ENCODE data around the gene PCDHGA2.
"Not testable (repeated sequence)": the region's sequence is repeated elsewhere in the genome, so short reads cannot be mapped to it uniquely, and the experiment has no call there.

The PCDHGA2 gene

DNA sequence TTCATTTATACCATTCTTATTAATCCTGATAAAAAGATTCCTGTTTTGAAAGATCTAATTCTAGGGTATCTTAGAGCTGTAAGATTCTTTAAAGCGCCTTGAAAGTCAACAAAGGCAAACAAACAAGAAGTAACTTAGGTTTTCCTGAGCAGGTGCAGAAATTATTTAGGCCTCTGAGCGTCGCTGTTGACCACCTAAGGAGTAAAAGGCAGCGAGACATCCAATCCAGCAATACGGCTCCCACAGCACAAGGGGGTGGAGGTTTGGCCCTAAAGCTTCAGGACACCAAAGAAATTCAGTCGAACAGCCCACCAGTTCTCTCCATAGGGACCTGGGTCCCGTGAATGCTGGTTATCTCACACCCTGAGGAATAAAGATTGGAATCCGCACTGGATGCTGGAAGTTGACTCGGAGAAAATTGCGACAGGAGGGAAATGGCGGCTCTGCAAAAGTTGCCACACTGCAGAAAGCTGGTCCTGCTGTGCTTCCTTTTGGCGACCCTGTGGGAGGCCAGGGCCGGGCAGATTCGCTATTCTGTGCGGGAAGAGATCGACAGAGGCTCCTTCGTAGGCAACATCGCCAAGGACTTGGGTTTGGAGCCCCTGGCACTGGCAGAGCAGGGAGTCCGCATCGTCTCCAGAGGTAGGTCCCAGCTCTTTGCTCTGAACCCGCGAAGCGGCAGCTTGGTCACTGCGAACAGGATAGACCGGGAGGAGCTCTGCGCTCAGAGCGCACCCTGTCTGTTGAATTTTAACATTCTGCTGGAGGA, at the start of gene PCDHGA2:
TSS of gene PCDHGA2 (plus strand) at position 223 of the 769 bp plus-strand sequence.
- no peak for DNase-seq (ENCODE audit: low spot score)

DNA sequence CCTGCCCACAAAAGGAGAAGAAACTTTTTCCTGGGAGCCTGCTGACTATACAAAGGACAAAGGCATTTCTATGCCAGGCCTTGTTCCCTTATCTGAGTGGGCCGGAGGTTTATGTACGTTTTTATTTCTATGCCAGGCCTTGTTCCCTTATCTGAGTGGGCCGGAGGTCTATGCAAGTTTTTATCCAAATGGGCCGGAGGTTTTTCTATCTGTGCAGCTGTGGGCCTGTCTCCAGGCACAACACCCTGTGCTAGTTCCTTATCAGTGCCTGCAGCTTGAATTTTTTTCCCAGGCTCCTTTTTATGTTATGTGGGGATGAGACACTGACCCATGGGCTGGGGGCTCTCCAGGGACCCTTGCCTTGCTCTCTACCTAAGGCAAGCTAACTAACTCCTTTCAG, 40.2 kb upstream of the PCDHGA2 start:
- DNase-seq (ENCODE audit: low spot score): no peak

DNA sequence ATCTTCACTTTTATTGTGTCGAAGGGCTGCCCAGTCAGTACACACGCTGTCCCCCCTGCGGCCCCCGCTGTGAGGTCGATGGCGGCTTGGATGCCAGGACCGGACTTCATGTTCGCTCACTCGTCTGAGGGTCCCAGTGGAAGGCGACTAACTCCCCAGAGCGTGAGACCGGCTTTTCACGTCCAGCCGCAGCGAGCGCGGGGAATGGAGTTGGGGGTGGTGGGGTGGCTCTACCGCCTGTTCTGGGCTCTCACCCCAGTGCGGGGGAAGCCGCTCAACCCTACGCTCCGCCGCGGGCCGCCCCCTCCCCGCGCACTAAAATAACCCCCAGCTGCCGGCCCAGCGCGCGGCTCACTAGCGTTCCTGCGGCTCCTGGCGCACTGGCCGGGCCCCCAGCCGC, 34.8 kb upstream of the PCDHGA2 start, which contains the start of gene SLC25A2:
TSS of gene SLC25A2 (minus strand) at position 294 of the 400 bp plus-strand sequence. CDS start at position 110, 184 bp downstream.
- no peak for DNase-seq (ENCODE audit: low spot score)

DNA sequence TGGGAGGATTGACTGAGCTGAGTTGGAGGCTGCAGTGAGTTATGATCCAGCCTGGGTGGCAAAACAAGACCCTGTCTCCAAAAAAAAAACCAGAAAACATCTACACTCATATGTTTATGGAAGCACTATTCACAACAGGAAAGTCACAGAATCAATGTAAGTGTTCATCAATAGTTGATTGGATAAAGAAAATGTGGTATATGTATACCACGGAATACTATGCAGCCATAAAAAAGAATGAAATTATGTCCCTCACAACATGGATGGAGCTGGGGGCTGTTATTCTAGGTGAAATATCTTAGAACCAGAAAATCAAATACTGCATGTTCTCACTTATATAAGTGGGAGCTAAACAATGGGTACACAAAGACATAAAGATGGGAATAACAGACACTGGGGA, 31.9 kb upstream of the PCDHGA2 start:
- DNase-seq (ENCODE audit: low spot score): no peak

DNA sequence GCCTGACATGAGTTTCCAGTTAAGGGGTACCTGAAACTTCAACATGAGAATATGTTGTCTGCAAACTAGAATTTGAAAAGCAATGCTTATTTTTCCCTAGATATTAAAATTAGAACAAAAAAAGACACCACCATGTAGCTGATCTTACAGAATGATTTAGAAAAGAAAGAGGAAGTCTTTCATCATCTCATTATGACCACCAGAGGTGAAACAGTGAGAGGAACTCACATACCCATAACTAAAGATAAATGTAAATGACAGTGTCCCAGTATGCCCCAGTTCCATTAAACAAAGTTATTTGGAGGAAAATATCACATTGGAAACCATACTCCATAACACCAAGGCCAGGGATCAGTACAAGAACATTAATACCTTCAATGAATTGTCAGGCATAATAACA, 24.8 kb upstream of the PCDHGA2 start:
- no peak for DNase-seq (ENCODE audit: low spot score)

DNA sequence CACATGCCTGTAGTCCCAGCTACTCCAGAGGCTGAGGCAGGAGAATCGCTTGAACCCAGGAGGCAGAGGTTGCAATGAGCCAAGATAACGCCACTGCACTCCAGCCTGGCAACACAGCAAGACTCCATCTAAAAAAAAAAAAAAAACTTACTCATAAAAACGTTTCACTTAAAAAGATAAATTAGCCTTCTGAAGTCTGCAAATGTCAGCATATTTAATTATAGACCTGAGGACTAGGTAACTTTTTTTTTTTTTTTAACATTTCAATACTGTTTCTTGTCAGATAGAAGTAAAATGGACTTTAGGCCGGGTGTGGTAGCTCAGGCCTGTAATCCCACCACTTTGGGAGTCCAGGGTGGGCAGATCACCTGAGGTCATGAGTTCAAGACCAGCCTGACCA, 21.6 kb upstream of the PCDHGA2 start:
- DNase-seq (ENCODE audit: low spot score): not testable (repeated sequence)

DNA sequence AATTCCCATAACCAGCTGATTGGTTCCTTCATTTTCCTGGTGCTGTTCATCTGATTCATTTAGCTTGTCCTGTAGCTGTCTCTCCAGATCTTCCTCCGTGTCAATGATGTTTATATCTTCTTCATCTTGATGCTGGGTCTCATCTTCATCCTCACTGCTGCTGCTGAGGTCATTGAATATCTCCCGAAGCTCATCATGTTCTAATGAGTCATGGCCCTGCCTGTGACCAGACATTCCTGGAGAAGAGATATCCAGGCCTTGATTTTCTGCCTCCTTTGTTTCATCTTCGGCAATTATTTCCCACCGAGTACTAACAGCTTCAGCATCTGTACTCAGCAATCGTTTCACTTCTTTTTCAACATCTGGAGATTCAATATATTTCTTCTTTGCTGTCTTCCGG, 19.4 kb upstream of the PCDHGA2 start:
- DNase-seq (ENCODE audit: low spot score): no peak

DNA sequence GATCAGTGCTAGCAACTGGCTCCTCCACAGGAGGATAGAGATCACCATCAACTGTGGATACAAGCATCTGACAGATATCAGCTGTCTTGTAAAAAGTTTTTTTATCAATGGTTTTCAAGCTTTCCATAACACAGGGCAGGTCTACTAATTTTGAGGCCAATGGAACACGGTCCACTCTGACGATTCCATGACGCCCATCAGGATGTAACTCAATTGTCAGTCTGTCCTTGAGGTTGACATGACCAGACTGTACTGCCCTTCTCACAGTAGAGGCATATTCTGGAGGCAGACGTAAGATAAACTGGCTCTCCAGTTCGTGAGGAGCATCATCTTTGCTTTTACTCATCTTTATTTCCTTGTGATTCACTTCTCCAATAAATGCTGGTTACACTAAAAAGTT, 18.9 kb upstream of the PCDHGA2 start:
- DNase-seq (ENCODE audit: low spot score): no peak

DNA sequence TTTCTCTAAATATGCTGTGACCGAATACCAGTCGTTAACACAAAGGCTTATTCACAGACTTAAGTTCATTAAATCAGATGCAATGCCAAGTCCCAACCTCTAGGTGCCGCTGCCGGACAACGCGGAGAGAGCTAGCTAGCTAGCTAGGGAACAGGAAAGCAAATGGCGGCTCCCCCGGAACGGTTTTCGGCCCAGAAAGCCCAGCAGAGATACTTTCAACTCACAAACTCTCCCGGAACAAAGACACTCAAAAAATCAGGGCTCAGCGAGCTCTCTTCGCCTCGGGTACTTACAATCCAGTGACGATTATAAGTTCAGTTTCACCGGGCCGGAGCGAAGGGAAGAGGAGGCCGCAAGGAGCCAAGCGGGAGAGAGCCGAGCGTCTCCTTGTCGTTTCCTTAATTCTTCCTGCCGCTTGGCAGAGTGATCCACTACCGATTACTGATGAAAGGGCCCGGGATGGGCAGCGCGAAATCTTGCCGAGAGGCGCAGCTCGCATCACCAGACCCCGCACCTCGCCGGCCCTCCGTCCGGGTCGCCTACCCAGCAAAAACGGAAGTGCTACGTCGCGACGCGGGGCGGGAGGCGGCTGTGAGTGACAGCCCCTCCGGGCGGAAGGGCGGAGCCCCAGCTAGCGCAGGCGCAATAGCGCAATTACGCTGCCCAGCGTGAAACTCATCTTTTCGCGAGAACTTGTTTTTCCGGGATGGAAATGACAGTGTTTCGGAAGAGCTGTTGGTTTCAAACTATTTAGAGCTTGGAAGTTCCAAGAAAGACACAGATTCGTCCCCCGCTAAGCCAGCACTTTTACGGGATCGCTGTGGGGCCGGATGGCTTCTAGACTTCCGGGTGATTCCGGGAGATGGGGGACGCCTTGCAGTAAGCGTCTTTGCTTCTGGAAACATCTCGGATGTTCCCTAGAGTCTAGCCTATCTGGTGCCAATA, 18.1 kb upstream of the PCDHGA2 start, which contains the start of gene TAF7:
TSS of gene TAF7 (minus strand) at position 560 of the 945 bp plus-strand sequence. CDS start 740 bp downstream, outside the sequence.
- peak; percentile 94 for DNase-seq (ENCODE audit: low spot score)

DNA sequence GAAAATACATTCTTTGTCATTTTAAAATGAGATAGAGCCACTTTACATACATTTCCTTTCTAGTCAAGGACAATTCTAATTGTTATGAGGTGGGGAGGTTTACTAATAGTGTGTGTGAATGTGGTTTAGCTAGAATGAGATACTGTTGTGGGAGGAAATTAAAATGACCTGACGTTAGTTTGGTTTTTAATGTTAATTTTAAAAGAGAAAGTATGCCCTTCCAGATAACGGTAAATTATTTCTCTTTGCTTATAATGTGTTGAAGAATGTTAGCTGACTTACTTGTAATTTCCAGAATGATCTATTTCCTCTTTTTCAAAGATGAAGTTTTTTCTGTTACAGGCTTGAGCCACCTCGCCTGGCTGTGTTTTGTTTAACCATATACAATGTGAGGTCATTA, 16.3 kb upstream of the PCDHGA2 start:
- no peak for DNase-seq (ENCODE audit: low spot score)

DNA sequence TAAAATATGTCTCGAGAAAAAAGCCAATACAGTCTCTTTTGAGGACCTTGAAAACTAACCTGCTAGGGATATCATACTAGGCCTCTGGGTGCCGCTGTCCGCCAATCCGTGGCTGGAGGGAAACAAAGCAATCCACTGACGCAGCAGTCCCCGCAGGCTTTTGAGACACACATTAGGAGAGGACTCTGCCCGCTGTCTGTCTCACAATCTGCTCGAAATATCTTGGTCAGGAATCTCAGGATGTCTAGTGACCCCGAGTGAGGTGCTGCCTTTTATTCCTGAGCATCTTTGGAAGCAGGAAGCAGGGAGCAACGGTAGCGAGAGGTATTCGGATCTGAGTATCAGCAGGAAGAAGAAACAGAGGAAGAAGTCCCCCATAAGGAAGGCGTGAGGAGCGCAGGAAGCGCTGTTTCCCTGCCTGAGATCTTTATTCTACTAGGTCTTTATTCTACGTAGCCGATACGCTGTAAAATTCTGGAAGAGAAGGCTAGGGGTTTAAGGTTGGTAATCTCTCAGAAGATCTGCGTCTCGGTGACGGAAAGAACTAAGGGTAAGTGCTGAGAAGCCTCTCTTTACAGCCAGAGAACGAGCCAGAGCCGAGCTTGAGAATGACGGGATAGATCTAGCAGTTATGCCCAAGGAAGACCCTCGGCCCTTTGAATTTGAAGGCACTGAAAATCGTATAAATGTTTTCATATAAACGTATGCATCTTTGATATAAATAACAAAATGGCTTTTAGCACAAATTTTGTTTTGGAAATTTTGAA, 12.3 kb upstream of the PCDHGA2 start:
- DNase-seq (ENCODE audit: low spot score): no peak

DNA sequence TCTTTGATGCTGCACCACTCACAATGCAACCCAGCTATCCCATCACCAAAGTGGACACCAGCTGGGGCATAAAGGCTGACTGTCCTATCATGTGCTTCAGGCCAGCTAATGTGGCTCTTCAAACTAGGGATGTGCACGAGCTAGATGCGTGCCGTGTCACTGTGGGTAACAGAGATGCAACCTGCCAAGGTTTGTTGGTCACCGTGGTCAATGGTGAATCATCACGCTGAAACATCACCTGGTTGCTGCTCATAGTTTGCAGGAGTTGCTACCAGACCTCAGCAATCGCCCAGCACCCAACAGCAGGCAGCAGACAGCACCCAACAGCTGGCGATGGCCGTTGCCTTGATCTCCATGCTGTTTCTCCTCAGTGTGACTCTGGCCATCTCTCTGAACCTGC, 10.3 kb upstream of the PCDHGA2 start:
- no peak for DNase-seq (ENCODE audit: low spot score)

DNA sequence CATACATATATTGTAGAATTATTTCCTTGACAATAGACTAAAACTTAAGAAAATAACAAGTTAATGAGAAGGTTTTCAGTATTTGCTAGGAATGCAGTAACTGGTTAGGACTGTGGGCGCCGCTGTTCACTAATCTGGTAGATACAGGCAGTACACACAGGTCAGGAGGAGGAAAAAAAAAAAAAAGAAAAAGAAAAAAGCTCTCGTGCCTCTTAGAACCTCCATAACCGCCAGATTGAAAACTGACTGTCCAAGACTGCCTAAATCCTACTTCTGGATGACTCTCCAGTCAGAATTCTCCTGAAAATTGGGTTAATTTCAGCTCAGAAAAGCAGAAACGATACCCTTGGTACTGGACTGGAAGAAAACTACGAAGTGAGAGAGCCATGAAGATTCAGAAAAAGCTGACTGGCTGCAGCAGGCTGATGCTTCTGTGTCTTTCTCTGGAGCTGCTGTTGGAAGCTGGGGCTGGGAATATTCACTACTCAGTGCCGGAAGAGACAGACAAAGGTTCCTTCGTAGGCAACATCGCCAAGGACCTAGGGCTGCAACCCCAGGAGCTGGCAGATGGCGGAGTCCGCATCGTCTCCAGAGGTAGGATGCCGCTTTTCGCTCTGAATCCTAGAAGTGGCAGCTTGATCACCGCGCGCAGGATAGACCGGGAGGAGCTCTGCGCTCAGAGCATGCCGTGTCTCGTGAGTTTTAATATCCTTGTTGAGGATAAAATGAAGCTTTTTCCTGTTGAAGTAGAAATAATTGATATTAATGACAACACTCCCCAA, 8.1 kb upstream of the PCDHGA2 start, which contains the start of gene PCDHGA1:
TSS of gene PCDHGA1 (plus strand) at position 216 of the 782 bp plus-strand sequence.
- DNase-seq (ENCODE audit: low spot score): no peak

DNA sequence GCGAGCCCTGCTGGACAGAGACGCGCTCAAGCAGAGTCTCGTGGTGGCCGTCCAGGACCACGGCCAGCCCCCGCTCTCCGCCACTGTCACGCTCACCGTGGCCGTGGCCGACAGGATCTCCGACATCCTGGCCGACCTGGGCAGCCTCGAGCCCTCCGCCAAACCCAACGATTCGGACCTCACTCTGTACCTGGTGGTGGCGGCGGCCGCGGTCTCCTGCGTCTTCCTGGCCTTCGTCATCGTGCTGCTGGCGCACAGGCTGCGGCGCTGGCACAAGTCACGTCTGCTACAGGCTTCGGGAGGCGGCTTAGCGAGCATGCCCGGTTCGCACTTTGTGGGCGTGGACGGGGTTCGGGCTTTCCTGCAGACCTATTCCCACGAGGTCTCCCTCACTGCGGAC, 6.0 kb upstream of the PCDHGA2 start:
- not testable (repeated sequence) for DNase-seq (ENCODE audit: low spot score)

DNA sequence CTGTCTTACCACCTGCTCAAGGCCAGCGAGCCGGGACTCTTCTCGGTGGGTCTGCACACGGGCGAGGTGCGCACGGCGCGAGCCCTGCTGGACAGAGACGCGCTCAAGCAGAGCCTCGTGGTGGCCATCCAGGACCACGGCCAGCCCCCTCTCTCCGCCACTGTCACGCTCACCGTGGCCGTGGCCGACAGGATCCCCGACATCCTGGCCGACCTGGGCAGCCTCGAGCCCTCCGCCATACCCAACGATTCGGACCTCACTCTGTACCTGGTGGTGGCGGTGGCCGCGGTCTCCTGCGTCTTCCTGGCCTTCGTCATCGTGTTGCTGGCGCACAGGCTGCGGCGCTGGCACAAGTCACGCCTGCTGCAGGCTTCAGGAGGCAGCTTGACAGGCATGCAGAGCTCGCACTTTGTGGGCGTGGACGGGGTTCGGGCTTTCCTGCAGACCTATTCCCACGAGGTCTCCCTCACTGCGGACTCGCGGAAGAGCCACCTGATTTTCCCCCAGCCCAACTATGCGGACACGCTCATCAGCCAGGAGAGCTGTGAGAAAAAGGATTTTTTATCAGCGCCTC, 2.3 kb downstream of the PCDHGA2 start:
- not testable (repeated sequence) for DNase-seq (ENCODE audit: low spot score)

DNA sequence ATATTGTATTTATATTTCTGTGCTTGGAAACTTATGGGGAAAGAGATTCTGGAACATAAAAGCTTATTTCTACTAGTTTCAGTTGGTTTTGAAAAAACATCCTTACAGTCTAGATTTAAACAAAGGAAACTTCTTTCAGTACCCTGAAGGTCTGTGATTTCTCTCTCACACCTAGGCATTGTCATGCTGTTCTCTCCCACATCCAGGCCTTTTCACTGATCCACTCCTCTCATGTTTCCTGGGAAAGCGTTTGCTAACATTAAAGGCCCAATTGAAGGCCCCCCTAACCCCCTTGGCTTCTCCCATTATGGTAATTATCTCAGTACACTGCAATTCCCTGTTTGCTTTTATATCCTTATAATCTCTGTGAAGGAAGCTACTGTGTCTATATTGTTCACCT, 4.2 kb downstream of the PCDHGA2 start:
- DNase-seq (ENCODE audit: low spot score): no peak

DNA sequence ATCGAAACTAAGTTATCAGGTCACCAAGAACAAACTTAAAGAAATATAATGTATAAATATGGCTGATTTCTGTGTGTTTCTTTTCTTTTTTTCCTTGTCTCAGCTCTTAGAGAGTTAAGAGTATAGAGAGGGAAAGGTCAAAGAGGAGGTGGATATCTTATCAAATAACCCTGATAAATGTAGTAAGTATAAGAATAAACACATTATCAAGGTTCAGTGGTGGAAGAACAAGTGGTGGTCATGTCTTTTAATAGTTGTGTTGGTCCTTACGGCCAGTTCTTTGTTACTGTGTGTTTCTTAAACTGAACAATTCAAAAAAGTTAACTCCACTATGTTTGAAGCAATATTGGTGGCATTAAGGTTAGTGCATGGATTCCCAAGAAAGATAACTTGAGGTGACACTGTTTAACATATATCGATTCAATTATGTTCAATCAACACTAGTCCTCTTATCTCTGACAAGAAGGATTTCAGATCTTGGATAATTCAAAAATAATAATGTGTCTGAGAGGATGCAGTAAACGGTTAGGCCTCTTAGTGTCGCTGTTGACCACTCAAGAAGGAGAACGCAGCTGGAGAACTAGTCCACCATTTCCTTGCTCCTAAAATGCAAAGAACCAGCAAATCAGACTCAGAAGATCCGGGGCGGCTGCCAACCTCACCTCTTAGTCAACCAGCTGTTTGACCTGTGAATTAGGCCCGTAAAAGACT, 4.8 kb downstream of the PCDHGA2 start, which contains the start of gene PCDHGA3:
TSS of gene PCDHGA3 (plus strand) at position 588 of the 711 bp plus-strand sequence. CDS start 205 bp downstream, outside the sequence.
- no peak for DNase-seq (ENCODE audit: low spot score)

DNA sequence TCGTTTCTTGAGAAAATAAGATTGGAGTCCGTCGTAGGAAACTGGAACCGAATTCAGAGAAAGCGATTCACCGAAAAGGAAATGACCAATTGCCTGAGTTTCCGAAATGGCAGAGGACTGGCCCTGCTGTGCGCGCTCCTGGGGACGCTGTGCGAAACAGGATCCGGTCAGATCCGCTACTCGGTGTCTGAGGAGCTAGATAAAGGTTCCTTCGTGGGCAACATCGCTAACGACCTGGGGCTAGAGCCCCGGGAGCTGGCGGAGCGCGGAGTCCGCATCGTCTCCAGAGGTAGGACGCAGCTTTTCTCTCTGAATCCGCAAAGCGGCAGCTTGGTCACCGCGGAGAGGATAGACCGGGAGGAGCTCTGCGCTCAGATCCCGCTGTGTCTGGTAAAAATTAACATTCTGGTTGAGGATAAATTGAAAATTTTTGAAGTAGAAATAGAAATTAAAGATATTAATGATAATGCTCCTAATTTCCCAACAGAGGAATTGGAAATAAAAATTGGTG, 5.4 kb downstream of the PCDHGA2 start:
- no peak for DNase-seq (ENCODE audit: low spot score)

DNA sequence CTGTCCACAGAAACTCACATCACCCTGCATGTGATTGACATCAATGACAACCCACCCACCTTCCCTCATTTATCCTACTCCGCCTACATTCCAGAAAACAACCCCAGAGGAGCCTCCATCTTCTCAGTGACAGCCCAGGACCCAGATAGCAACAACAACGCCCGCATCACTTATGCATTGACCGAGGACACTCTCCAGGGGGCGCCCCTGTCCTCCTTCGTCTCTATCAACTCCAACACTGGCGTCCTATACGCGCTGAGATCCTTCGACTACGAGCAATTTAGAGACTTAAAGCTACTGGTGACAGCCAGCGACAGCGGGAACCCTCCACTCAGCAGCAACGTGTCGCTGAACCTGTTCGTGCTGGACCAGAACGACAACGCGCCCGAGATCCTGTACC, 6.8 kb downstream of the PCDHGA2 start:
- DNase-seq (ENCODE audit: low spot score): no peak

DNA sequence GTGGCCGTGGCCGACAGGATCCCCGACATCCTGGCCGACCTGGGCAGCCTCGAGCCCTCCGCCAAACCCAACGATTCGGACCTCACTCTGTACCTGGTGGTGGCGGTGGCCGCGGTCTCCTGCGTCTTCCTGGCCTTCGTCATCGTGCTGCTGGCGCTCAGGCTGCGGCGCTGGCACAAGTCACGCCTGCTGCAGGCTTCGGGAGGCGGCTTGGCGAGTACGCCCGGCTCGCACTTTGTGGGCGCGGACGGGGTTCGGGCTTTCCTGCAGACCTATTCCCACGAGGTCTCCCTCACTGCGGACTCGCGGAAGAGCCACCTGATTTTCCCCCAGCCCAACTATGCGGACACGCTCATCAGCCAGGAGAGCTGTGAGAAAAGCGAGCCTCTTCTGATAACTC, 7.5 kb downstream of the PCDHGA2 start:
- not testable (repeated sequence) for DNase-seq (ENCODE audit: low spot score)

Measured in left forelimb (tissue), 1 donor.